SK-N-SH treated with all-trans-retinoic acid at 6 μM for 48 hours (cell line): ENCODE data around the gene APOA5.

Experiments used
- BACH2 ChIP-seq: fragments of 250-450 bp; sonication (Bioruptor Pico); IDR thresholded peaks from 2 replicates; pipeline ENCODE4 v1.9.0; 2021; ENCODE audit warnings: mild to moderate bottlenecking, borderline replicate concordance
- ISL1 ChIP-seq: fragments of 250-450 bp; sonication (Bioruptor Pico); IDR thresholded peaks from 2 replicates; pipeline ENCODE4 v2.1.2; 2022; ENCODE audit warnings: mild to moderate bottlenecking, moderate library complexity
- SNAI2 ChIP-seq: fragments of 250-450 bp; sonication (Bioruptor Pico); IDR thresholded peaks from 2 replicates; pipeline ENCODE4 v1.5.0; 2020; ENCODE audit warnings: mild to moderate bottlenecking, moderate library complexity

DNA sequence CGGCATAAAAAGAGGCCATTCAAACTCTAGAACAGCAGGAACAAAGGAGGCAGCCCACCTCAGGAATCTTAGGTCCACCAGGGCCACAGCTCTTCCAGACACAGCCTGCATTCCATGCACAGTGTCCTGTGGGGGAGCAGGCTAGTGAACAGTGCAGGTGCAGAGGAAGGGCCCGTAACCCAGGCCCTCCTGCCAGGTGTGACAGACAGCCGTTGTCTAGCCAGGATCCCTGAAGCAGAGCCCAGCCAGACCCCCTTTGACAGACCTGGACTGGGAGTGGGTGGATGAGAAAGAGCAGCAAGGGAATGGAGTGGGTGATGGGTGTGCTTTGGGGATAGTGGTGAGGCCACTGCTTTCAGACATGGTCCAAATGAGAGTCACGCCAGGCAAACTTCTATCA, 2.7 kb downstream of the APOA5 start:
- TF ChIP-seq BACH2 (CRISPR knock-in tag) (no peak), ISL1 (no peak), SNAI2 (no peak)
